ENCODE measurements around the gene NTM. TPM values are rescaled to one million over a fixed set of nuclear protein-coding genes. Genes with fewer than 3 reads are reported as not detected.

Gene NTM
- total and polyA plus RNA-seq, 2 experiments from 2014 or later: 2.2 to 4.9 TPM

DNA sequence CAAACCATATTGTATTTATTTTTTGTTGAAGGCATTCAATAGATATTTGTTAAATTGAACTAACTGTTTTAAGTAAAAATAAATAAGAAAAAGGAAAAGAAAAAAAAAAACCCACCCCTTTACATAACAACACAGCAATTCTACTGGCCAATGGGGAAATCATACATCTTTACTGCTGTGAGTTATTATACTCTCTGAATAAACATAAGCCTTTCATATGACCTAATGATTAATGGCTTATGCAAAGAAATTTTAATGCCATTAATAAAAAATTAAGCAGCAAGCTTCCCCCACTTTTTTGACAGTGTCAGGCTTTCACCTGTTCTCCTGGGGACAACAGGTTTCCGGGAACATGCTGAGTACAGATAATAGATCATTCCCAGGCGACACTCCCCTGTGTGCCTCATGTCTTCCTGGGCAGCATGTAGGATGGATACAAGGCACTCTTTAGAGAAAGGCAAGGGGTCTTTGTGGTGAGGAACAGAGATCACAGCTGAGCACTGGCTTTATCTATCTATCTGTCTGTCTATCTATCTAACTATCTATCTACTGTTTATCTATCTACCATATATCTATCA is 676.0 kb downstream of the NTM start:
- Histone ChIP-seq H3K4me2 (no peak overlapping the region), H4K20me1 (ENCODE audit: insufficient read depth, poor library complexity, severe bottlenecking) (no peaks in the 10 kb centered on the region), H3K79me2 (no peaks in the 10 kb centered on the region), H3K27ac (no peak overlapping the region), H3K4me1 (ENCODE audit: insufficient read depth) (no peaks in the 10 kb centered on the region), H3K9me2 (replicated peaks; ENCODE audit: insufficient read depth) (no peaks in the 10 kb centered on the region), H3K9me3 (ENCODE audit: low read depth) (no peaks in the 10 kb centered on the region), H3K27me3 (no peaks in the 10 kb centered on the region), H3K4me3 (no peak overlapping the region), H2AFZ (no peak overlapping the region), H3K36me3 (replicated peaks; ENCODE audit: insufficient read depth, low read depth) (no peaks in the 10 kb centered on the region)
- no peak for DNase-seq (ENCODE audit: low spot score)
- TF ChIP-seq CTCF (IDR thresholded peaks at IDR 0.05; ENCODE audit: poor library complexity): no peak
- no peak for TF ChIP-seq EZH2 (IDR thresholded peaks at IDR 0.05; ENCODE audit: borderline replicate concordance)
- no peak for TF ChIP-seq EZH2phosphoT487 (IDR thresholded peaks at IDR 0.05; ENCODE audit: low read depth, severe bottlenecking, unreplicated experiment)
- WGBS (ENCODE audit: low lambda C conversion rate, missing lambda C conversion rate): 94% methylated on average over 2 of the region's 2 CpGs

DNA sequence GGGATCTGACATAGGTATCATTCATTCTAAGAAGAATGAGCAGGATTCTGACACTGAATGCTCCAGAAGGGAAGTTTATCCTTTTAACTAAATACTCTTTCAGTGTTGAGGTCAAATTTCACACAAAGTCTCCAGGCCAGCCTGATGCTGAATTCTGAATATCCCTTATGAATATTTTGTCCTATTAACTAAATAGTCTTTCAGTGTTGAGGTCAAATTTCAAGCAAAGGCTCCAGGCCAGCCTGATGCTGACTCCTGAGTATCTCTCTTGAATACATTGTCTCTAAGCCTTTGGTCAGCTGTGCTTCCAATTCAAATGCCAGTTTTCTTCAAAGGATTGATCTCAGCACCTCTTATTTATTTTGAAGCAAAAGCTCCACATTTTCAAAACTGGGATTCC is 676.8 kb downstream of the NTM start:
- Histone ChIP-seq H3K4me1 (ENCODE audit: insufficient read depth) (no peaks in the 10 kb centered on the region), H3K27me3 (peaks cover under 1% of the 10 kb centered on the region), H3K79me2 (no peaks in the 10 kb centered on the region), H3K9me2 (replicated peaks; ENCODE audit: insufficient read depth) (no peaks in the 10 kb centered on the region), H2AFZ (no peak overlapping the region), H3K36me3 (replicated peaks; ENCODE audit: insufficient read depth, low read depth) (no peaks in the 10 kb centered on the region), H3K4me2 (no peak overlapping the region), H3K9me3 (ENCODE audit: low read depth) (no peaks in the 10 kb centered on the region), H3K27ac (no peak overlapping the region), H3K4me3 (no peak overlapping the region), H4K20me1 (ENCODE audit: insufficient read depth, poor library complexity, severe bottlenecking) (no peaks in the 10 kb centered on the region)
- TF ChIP-seq CTCF (IDR thresholded peaks at IDR 0.05; ENCODE audit: poor library complexity): no peak
- TF ChIP-seq EZH2 (IDR thresholded peaks at IDR 0.05; ENCODE audit: borderline replicate concordance): no peak
- TF ChIP-seq EZH2phosphoT487 (IDR thresholded peaks at IDR 0.05; ENCODE audit: low read depth, severe bottlenecking, unreplicated experiment): no peak
- DNase-seq (ENCODE audit: low spot score): no peak

DNA sequence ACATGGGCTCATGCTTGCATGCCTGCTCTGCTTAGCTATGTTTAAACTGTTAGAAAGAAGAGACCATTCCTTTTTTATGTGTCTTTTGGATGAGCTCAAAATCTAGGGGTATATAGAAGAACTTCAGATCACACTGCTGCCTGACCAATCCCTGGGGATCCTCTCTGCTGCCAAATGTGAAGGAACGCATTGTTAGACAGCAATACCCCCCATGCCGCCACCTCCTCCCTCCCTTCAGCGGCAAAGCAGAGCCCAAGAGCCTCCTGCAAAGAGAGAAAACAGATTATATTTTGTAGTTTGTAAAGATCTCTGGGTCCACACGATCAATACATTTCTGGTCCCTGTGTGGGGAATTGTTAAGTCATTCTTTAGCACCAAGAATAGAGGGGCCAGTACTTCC is 677.6 kb downstream of the NTM start:
- Histone ChIP-seq H3K27ac (no peak overlapping the region), H3K79me2 (no peaks in the 10 kb centered on the region), H4K20me1 (ENCODE audit: insufficient read depth, poor library complexity, severe bottlenecking) (no peaks in the 10 kb centered on the region), H3K9me3 (ENCODE audit: low read depth) (no peaks in the 10 kb centered on the region), H3K4me2 (no peak overlapping the region), H3K36me3 (replicated peaks; ENCODE audit: insufficient read depth, low read depth) (no peaks in the 10 kb centered on the region), H2AFZ (no peak overlapping the region), H3K9me2 (replicated peaks; ENCODE audit: insufficient read depth) (no peaks in the 10 kb centered on the region), H3K27me3 (peaks cover 3% of the 10 kb centered on the region), H3K4me3 (no peak overlapping the region), H3K4me1 (ENCODE audit: insufficient read depth) (no peaks in the 10 kb centered on the region)
- WGBS (ENCODE audit: low lambda C conversion rate, missing lambda C conversion rate): 86% methylated on average over 4 of the region's 4 CpGs
- no peak for DNase-seq (ENCODE audit: low spot score)
- TF ChIP-seq EZH2phosphoT487 (IDR thresholded peaks at IDR 0.05; ENCODE audit: low read depth, severe bottlenecking, unreplicated experiment) (no peak), EZH2 (IDR thresholded peaks at IDR 0.05; ENCODE audit: borderline replicate concordance) (no peak), CTCF (IDR thresholded peaks at IDR 0.05; ENCODE audit: poor library complexity) (no peak)

- WGBS (ENCODE audit: low lambda C conversion rate, missing lambda C conversion rate): 96% methylated on average over 4 of the region's 4 CpGs
- no peaks in the 10 kb centered on the region for H3K4me1 ChIP-seq (ENCODE audit: insufficient read depth)
- no peak overlapping the region for H3K27ac ChIP-seq
- H3K9me3 ChIP-seq (ENCODE audit: low read depth): no peaks in the 10 kb centered on the region
- no peaks in the 10 kb centered on the region for H3K9me2 ChIP-seq (replicated peaks; ENCODE audit: insufficient read depth)
- no peaks in the 10 kb centered on the region for H3K79me2 ChIP-seq
- no peak for TF ChIP-seq EZH2phosphoT487 (IDR thresholded peaks at IDR 0.05; ENCODE audit: low read depth, severe bottlenecking, unreplicated experiment)
- H3K27me3 ChIP-seq: peaks cover 10% of the 10 kb centered on the region
- H3K4me3 ChIP-seq: no peak overlapping the region
- no peak for DNase-seq (ENCODE audit: low spot score)
- no peaks in the 10 kb centered on the region for H3K36me3 ChIP-seq (replicated peaks; ENCODE audit: insufficient read depth, low read depth)
- H4K20me1 ChIP-seq (ENCODE audit: insufficient read depth, poor library complexity, severe bottlenecking): no peaks in the 10 kb centered on the region
- no peak overlapping the region for H3K4me2 ChIP-seq
- H2AFZ ChIP-seq: no peak overlapping the region
These were observed 678.8 kb downstream of the NTM start for GRCh38 chr11:132049205-132049604.

All from hepatocyte (in vitro differentiated cells).